A549 (cell line): Measurements from ENCODE around the gene SGPL1. TPM values are rescaled to one million over a fixed set of nuclear protein-coding genes. Genes with fewer than 3 reads are reported as not detected.

Experiments
- ATAC-seq, 2 experiments: fragments of 200-7000 bp in 1 of 2; fragments of >200 bp in 1 of 2; cut with Nextera tagmentation in 1 of 2; cut with Tn5 transposase in 1 of 2; 3 replicates each; pipeline versions ENCODE4 v1.8.0 to v1.9.1; 2018 to 2020; ENCODE audit warnings: mild to moderate bottlenecking in 1 of 2, moderate library complexity in 1 of 2
- CTCF ChIA-PET: fragments of 300-600 bp; sonication (Branson Sonifier 250); formaldehyde crosslinking; extraction: SDS; loops from one replicate; lab custom pipeline; 2021; ENCODE audit warnings: antibody characterized with exemption, inconsistent platforms; lab: Yijun Ruan, JAX
- POLR2A ChIA-PET: fragments of 350-600 bp; formaldehyde crosslinking; extraction: SDS; loops from one replicate; lab custom pipeline; 2021; ENCODE audit warnings: antibody characterized with exemption, inconsistent platforms; lab: Yijun Ruan, JAX
- DNase-seq, 2 experiments: peaks; one replicate each; pipeline versions ENCODE4 v3.0.0 to v3.0.0-alpha.2; 2011 to 2016; ENCODE audit warnings: low read depth in 1 of 2, low spot score in 1 of 2
- FAIRE-seq: peaks from 2 replicates; lab custom pipeline; 2011; peaks lifted over from hg19 to GRCh38; lab: Jason Lieb, UNC
- H3K27ac ChIP-seq, 2 experiments: fragments of >200 bp; sonication (Bioruptor Twin); formaldehyde crosslinking; 3 replicates each; pipeline ENCODE4 v1.5.1; 2016 to 2017
- H3K4me1 ChIP-seq: fragments of >200 bp; sonication (Bioruptor Twin); formaldehyde crosslinking; 3 replicates; pipeline ENCODE4 v1.6.1; 2016
- H3K4me2 ChIP-seq: fragments of >200 bp; sonication (Bioruptor Twin); formaldehyde crosslinking; 3 replicates; pipeline ENCODE4 v1.6.1; 2016
- H3K4me3 ChIP-seq: fragments of >200 bp; sonication (Bioruptor Twin); formaldehyde crosslinking; 3 replicates; pipeline ENCODE4 v1.5.1; 2016
- H3K9me3 ChIP-seq: fragments of >200 bp; sonication (Bioruptor Twin); formaldehyde crosslinking; 3 replicates; pipeline ENCODE4 v1.6.1; 2016
- BHLHE40 ChIP-seq: IDR thresholded peaks from 2 replicates; pipeline ENCODE4 v1.6.1; 2012; ENCODE audit warnings: low read depth, low read length, inconsistent platforms
- CBX8 ChIP-seq: fragments of 200-600 bp; sonication (generic); IDR thresholded peaks from 2 replicates; pipeline ENCODE4 v1.6.1; 2016
- CEBPB ChIP-seq, 2 experiments: fragments of >200 bp in 1 of 2; sonication (Bioruptor Twin) in 1 of 2; formaldehyde crosslinking in 1 of 2; IDR thresholded peaks; 2 replicates each; pipeline ENCODE4 v1.6.1; 2012 to 2016
- EP300 ChIP-seq, 2 experiments: fragments of >200 bp; sonication (Bioruptor Twin); formaldehyde crosslinking; IDR thresholded peaks; 2 replicates in 1 of 2; 3 replicates in 1 of 2; pipeline ENCODE4 v1.6.1; 2016 to 2017
- ESRRA ChIP-seq: fragments of 150-350 bp; IDR thresholded peaks from 2 replicates; pipeline ENCODE4 v1.6.1; 2014; ENCODE audit warnings: mild to moderate bottlenecking, low read length, borderline replicate concordance
- FOSB ChIP-seq: fragments of 250-450 bp; sonication (Bioruptor Pico); IDR thresholded peaks from 2 replicates; pipeline ENCODE4 v1.5.0; 2020; ENCODE audit warnings: mild to moderate bottlenecking, moderate library complexity
- GATA3 ChIP-seq: IDR thresholded peaks from 2 replicates; pipeline ENCODE4 v1.6.1; 2012; ENCODE audit warnings: borderline replicate concordance
- HEYL ChIP-seq: fragments of 250-450 bp; sonication (Bioruptor Pico); IDR thresholded peaks from 2 replicates; pipeline ENCODE4 v1.8.0; 2021; ENCODE audit warnings: mild to moderate bottlenecking, moderate library complexity
- HOXB5 ChIP-seq: fragments of 250-450 bp; sonication (Bioruptor Pico); IDR thresholded peaks from 2 replicates; pipeline ENCODE4 v1.5.0; 2020; ENCODE audit warnings: mild to moderate bottlenecking, moderate library complexity
- KDM1A ChIP-seq: fragments of 200-600 bp; sonication (generic); IDR thresholded peaks from 2 replicates; pipeline ENCODE4 v1.6.1; 2016; ENCODE audit warnings: low read depth, mild to moderate bottlenecking
- MAFK ChIP-seq: fragments of 450-650 bp; IDR thresholded peaks from 2 replicates; pipeline ENCODE4 v1.6.1; 2014; ENCODE audit not compliant: partially characterized antibody
- MAZ ChIP-seq: fragments of 150-350 bp; IDR thresholded peaks from 2 replicates; pipeline ENCODE4 v1.6.1; 2014; ENCODE audit warnings: antibody characterized with exemption, low read depth, low read length, borderline replicate concordance
- NFE2L2 ChIP-seq: fragments of 150-350 bp; conservative IDR thresholded peaks from 2 replicates; pipeline ENCODE4 v1.6.1; 2014; ENCODE audit warnings: low read length
- NPAS2 ChIP-seq: fragments of 250-450 bp; sonication (Bioruptor Pico); IDR thresholded peaks from 2 replicates; pipeline ENCODE4 v1.8.0; 2022; ENCODE audit warnings: mild to moderate bottlenecking, moderate library complexity, borderline replicate concordance
- POLR2A ChIP-seq: IDR thresholded peaks from 2 replicates; pipeline ENCODE4 v1.6.1; 2012; ENCODE audit warnings: mild to moderate bottlenecking, low read length
- POLR2AphosphoS2 ChIP-seq: conservative IDR thresholded peaks from 2 replicates; pipeline ENCODE4 v1.6.1; 2012; ENCODE audit warnings: low read length, improper control_type of control experiment, inconsistent platforms
- RARB ChIP-seq: fragments of 250-450 bp; sonication (Bioruptor Pico); IDR thresholded peaks from 2 replicates; pipeline ENCODE4 v1.8.0; 2021; ENCODE audit warnings: mild to moderate bottlenecking, moderate library complexity
- TFCP2L1 ChIP-seq: fragments of 250-450 bp; sonication (Bioruptor Pico); IDR thresholded peaks from 2 replicates; pipeline ENCODE4 v1.5.0; 2021; ENCODE audit warnings: mild to moderate bottlenecking
- ZC3H11A ChIP-seq: fragments of 450-650 bp; IDR thresholded peaks from 2 replicates; pipeline ENCODE4 v1.6.1; 2014; ENCODE audit warnings: antibody characterized with exemption, mild to moderate bottlenecking
- ZFP36 ChIP-seq: fragments of 450-650 bp; IDR thresholded peaks from 2 replicates; pipeline ENCODE4 v1.6.1; 2014; ENCODE audit warnings: borderline replicate concordance; ENCODE audit not compliant: partially characterized antibody
- ZNF302 ChIP-seq: fragments of 250-450 bp; sonication (Bioruptor Pico); IDR thresholded peaks from 2 replicates; pipeline ENCODE4 v1.9.0; 2021; ENCODE audit warnings: inconsistent platforms, mild to moderate bottlenecking, moderate library complexity
- WGBS: methylation state at CpG from one replicate; pipeline ENCODE4 v1.1.6; 2017; ENCODE audit errors: missing lambda C conversion rate; 5-methylcytosine and 5-hydroxymethylcytosine counted together
- polyA plus RNA-seq, 4 experiments: library from polyadenylated mRNA; depleted of rRNA in 3 of 4; stranded (reverse); fragments of >200 nt; fragmentation: RNase III in 1 of 4; extraction: RNeasy Plus Mini Kit Qiagen cat#74134 plus additional on column Dnase treatment in 1 of 4; gene quantifications; 2 replicates in 3 of 4; 3 replicates in 1 of 4; pipeline ENCODE4 v1.2.3, GENCODE V29; 2011 to 2017
- TF ChIP-seq, protein P1 (sequence below): fragments of 450-650 bp; IDR thresholded peaks from 2 replicates; pipeline ENCODE4 v1.6.1; 2014; ENCODE audit warnings: antibody characterized with exemption
- TF ChIP-seq, protein P2 (sequence below): IDR thresholded peaks from 2 replicates; pipeline ENCODE4 v1.6.1; 2012
- TF ChIP-seq, protein P3 (sequence below): IDR thresholded peaks from 2 replicates; pipeline ENCODE4 v1.6.1; 2012; ENCODE audit warnings: low read depth, borderline replicate concordance
- TF ChIP-seq, protein P4 (sequence below): fragments of 150-350 bp; IDR thresholded peaks from 2 replicates; pipeline ENCODE4 v1.6.1; 2014; ENCODE audit warnings: low read depth, mild to moderate bottlenecking, low read length
- TF ChIP-seq, protein P5 (sequence below): IDR thresholded peaks from 2 replicates; pipeline ENCODE4 v1.6.1; 2012

The SGPL1 gene
- polyA plus RNA-seq, 2 of the 4 experiments (the other 2 are of a cell fraction), result 32.2 to 49.8 TPM

DNA sequence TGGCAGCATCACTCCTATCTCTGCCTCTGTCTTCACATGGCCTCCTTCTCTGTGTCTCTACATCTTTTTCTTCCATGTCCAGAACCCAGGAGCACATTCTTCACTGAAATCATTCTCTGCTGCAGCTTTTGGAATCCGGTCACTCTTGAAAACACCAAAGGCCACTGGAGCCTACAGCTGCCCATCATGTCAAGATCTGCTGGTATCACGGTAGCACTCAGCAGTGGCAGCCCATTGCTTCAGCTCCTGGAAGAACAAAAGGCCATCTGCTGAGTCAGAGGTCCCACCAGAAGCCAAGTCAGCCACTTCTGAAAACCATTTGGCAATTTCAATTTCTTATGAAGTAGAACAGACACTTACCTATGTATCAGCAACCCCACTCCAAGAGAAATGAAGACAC, 78.7 kb downstream of the SGPL1 start:
- no peaks in the 10 kb centered on the region for H3K9me3 ChIP-seq
- WGBS, result 90% methylated on average over 2 of the region's 2 CpGs
- ATAC-seq (no peak), DNase-seq (no peak), FAIRE-seq (no peak)
- no peak overlapping the region for H3K27ac ChIP-seq
- TF ChIP-seq CBX8 (no peak), MAZ (no peak), ZNF302 (CRISPR knock-in tag) (no peak), EP300 (IDR thresholded peaks at IDR 0.05) (no peak), HOXB5 (CRISPR knock-in tag) (no peak), HEYL (CRISPR knock-in tag) (no peak), FOSB (CRISPR knock-in tag) (no peak), CEBPB (IDR thresholded peaks at IDR 0.05) (no peak), GATA3 (no peak), POLR2AphosphoS2 (no peak)
- TF ChIP-seq, protein P1, sequence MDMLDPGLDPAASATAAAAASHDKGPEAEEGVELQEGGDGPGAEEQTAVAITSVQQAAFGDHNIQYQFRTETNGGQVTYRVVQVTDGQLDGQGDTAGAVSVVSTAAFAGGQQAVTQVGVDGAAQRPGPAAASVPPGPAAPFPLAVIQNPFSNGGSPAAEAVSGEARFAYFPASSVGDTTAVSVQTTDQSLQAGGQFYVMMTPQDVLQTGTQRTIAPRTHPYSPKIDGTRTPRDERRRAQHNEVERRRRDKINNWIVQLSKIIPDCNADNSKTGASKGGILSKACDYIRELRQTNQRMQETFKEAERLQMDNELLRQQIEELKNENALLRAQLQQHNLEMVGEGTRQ, result no peak
- TF ChIP-seq, protein P2, sequence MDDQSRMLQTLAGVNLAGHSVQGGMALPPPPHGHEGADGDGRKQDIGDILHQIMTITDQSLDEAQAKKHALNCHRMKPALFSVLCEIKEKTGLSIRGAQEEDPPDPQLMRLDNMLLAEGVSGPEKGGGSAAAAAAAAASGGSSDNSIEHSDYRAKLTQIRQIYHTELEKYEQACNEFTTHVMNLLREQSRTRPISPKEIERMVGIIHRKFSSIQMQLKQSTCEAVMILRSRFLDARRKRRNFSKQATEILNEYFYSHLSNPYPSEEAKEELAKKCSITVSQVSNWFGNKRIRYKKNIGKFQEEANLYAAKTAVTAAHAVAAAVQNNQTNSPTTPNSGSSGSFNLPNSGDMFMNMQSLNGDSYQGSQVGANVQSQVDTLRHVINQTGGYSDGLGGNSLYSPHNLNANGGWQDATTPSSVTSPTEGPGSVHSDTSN, result no peak
- TF ChIP-seq, protein P3, sequence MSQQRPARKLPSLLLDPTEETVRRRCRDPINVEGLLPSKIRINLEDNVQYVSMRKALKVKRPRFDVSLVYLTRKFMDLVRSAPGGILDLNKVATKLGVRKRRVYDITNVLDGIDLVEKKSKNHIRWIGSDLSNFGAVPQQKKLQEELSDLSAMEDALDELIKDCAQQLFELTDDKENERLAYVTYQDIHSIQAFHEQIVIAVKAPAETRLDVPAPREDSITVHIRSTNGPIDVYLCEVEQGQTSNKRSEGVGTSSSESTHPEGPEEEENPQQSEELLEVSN, result no peak
- H3K4me2 ChIP-seq, result no peak overlapping the region
- no peak overlapping the region for H3K4me3 ChIP-seq
- peaks cover 4% of the 10 kb centered on the region; the same call in 1 of the 3 replicates for H3K4me1 ChIP-seq
- ChIA-PET CTCF (interaction anchor here (0.9 to 3.5 kb wide), 5 partner anchors 9 to 148 kb away, joined by 3 to 24 read pairs (median 5); no protein-coding TSS in a partner anchor), POLR2A (no interaction called here)

DNA sequence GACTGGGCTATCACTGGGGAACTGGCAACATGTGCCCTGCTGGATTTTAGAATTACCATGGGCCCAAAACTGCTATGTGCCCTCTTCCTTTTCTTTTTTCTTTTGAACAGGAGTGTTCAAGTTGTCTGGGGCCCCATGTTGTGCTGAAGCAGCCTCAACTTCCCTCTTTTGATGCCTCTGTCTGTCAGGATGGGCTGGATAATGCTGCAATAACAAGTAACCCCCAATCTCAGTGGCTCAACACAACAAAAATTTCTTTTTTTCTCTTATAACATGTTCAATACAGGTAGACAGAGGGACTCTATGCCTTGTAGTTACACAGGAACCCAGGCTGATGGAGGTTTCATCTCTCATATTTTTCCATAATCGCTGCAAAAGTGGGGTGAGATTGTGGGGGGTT, 80.8 kb downstream of the SGPL1 start:
- 63% methylated on average over 1 of the region's 1 CpG for WGBS
- POLR2A ChIA-PET, result no interaction called here

DNA sequence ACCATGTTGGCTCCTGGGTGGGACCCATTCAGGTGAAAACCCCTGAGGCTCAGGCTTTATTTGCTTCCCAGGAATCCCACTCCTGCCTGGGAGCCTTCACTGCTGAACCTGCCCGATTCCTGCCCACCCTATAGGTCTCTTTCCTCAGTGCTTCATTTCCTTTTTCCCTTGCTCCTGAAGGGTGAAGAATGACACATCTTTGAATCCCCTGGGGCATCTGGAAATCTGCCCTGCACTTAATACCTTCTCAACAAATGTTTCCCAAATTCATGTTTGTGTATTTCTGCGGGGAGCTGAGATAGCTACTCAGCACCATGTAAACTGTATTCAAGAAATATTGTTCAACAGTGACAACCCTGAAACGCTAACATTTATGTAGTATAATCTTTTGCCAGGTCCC, 82.9 kb downstream of the SGPL1 start:
- Histone ChIP-seq H3K4me2 (no peak overlapping the region), H3K4me1 (0 out of 3 replicates have a peak, but pooled peaks cover 3% of the 10 kb centered on the region), H3K27ac (no peak overlapping the region), H3K4me3 (no peak overlapping the region), H3K9me3 (no peaks in the 10 kb centered on the region)
- WGBS, result 80% methylated on average over 3 of the region's 3 CpGs
- CTCF ChIA-PET, result interaction anchor here (0.9 to 17.2 kb wide), 4 partner anchors 18 to 377 kb away, joined by 3 to 362 read pairs (median 8); no protein-coding TSS in a partner anchor
- no peak for DNase-seq
- POLR2A ChIA-PET, result no interaction called here
- no peak for TF ChIP-seq RARB (CRISPR knock-in tag)
- TF ChIP-seq, protein P4, sequence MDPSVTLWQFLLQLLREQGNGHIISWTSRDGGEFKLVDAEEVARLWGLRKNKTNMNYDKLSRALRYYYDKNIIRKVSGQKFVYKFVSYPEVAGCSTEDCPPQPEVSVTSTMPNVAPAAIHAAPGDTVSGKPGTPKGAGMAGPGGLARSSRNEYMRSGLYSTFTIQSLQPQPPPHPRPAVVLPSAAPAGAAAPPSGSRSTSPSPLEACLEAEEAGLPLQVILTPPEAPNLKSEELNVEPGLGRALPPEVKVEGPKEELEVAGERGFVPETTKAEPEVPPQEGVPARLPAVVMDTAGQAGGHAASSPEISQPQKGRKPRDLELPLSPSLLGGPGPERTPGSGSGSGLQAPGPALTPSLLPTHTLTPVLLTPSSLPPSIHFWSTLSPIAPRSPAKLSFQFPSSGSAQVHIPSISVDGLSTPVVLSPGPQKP, result no peak
- no peak for TF ChIP-seq ESRRA
- TF ChIP-seq POLR2A, result no peak
- no peak for TF ChIP-seq NFE2L2
- TF ChIP-seq, protein P5, sequence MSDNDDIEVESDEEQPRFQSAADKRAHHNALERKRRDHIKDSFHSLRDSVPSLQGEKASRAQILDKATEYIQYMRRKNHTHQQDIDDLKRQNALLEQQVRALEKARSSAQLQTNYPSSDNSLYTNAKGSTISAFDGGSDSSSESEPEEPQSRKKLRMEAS, result no peak
- TF ChIP-seq EP300 (IDR thresholded peaks at IDR 0.05), result no peak
- TF ChIP-seq CEBPB (IDR thresholded peaks at IDR 0.05), result no peak
- no peak for TF ChIP-seq TFCP2L1 (CRISPR knock-in tag)
- TF ChIP-seq, protein P1, result no peak
- TF ChIP-seq KDM1A, result no peak
- TF ChIP-seq NPAS2 (CRISPR knock-in tag), result no peak
- TF ChIP-seq FOSB (CRISPR knock-in tag), result no peak
- no peak for TF ChIP-seq ZFP36
- TF ChIP-seq, protein P3, result no peak
- TF ChIP-seq ZC3H11A, result no peak
- no peak for TF ChIP-seq BHLHE40
- TF ChIP-seq GATA3, result no peak
- no peak for TF ChIP-seq HOXB5 (CRISPR knock-in tag)
- TF ChIP-seq, all 56 proteins: peak for 0
- ATAC-seq (no peak), FAIRE-seq (no peak)

More for the DNA sequence above, 80.8 kb downstream of the SGPL1 start:
- CTCF ChIA-PET, result interaction anchor here (1.0 to 2.8 kb wide), 7 partner anchors 8 to 388 kb away, joined by 3 to 11 read pairs (median 3); no protein-coding TSS in a partner anchor
- H3K27ac ChIP-seq, result no peak overlapping the region
- no peak overlapping the region for H3K4me2 ChIP-seq
- no peak overlapping the region for H3K4me3 ChIP-seq
- no peak for FAIRE-seq
- TF ChIP-seq CEBPB (IDR thresholded peaks at IDR 0.05), result no peak
- no peak for TF ChIP-seq BHLHE40
- TF ChIP-seq MAFK, result no peak
- no peak for TF ChIP-seq FOSB (CRISPR knock-in tag)
- 0 out of 3 replicates have a peak, but pooled peaks cover 4% of the 10 kb centered on the region for H3K4me1 ChIP-seq
- ATAC-seq, result no peak
- no peaks in the 10 kb centered on the region for H3K9me3 ChIP-seq
- no peak for DNase-seq
